ENCODE data around the gene TSR3.

DNA sequence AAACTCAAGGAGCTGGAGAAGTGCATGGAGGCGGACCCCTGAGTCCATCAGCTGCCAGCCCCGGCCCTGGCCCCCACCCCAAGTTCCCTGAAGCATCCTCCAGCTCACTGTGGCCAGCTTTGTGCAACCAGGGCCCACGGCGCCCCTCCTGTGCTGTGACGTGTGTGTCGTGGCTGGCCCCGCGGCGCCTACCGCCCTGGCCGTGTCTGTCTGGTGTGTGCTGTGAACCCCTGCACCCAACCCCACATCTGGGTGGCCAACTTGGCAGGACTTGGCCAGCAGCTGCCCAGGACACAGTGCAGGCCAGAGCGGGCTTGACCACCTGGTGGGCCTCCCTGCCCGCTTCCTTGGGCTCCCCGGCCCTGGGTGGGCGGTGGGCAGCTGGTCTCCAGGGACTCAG is 3.2 kb downstream of the TSR3 start:
- TF ChIP-seq, protein P1, sequence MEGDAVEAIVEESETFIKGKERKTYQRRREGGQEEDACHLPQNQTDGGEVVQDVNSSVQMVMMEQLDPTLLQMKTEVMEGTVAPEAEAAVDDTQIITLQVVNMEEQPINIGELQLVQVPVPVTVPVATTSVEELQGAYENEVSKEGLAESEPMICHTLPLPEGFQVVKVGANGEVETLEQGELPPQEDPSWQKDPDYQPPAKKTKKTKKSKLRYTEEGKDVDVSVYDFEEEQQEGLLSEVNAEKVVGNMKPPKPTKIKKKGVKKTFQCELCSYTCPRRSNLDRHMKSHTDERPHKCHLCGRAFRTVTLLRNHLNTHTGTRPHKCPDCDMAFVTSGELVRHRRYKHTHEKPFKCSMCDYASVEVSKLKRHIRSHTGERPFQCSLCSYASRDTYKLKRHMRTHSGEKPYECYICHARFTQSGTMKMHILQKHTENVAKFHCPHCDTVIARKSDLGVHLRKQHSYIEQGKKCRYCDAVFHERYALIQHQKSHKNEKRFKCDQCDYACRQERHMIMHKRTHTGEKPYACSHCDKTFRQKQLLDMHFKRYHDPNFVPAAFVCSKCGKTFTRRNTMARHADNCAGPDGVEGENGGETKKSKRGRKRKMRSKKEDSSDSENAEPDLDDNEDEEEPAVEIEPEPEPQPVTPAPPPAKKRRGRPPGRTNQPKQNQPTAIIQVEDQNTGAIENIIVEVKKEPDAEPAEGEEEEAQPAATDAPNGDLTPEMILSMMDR (IDR thresholded peaks at IDR 0.05): no peak
- no peak for TF ChIP-seq POLR2A (IDR thresholded peaks at IDR 0.05; ENCODE audit: low read depth)
